ENCODE data around the gene AACS.

DNA sequence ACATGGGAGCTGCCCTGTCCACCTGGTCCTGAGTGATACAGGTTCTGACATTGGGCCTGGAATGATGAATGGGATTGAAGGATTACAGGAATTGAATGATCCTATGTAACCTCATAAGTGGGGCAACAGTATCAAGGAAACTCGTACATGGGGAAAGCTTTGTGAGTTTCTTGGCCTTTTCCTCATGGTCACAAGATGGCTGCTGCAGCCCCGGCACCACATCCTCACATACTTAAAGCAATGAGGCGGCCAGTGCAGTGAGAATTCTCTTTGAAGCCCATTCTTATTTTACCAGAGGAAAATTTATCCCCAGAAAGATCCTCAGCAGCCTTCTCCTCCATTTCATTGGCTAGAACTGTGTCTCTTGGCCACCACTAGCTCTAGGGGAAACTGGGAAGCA is 91.9 kb downstream of the AACS start:
- TF ChIP-seq, protein P1, sequence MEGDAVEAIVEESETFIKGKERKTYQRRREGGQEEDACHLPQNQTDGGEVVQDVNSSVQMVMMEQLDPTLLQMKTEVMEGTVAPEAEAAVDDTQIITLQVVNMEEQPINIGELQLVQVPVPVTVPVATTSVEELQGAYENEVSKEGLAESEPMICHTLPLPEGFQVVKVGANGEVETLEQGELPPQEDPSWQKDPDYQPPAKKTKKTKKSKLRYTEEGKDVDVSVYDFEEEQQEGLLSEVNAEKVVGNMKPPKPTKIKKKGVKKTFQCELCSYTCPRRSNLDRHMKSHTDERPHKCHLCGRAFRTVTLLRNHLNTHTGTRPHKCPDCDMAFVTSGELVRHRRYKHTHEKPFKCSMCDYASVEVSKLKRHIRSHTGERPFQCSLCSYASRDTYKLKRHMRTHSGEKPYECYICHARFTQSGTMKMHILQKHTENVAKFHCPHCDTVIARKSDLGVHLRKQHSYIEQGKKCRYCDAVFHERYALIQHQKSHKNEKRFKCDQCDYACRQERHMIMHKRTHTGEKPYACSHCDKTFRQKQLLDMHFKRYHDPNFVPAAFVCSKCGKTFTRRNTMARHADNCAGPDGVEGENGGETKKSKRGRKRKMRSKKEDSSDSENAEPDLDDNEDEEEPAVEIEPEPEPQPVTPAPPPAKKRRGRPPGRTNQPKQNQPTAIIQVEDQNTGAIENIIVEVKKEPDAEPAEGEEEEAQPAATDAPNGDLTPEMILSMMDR (IDR thresholded peaks at IDR 0.05): no peak
- TF ChIP-seq EZH2 (IDR thresholded peaks at IDR 0.05; ENCODE audit: borderline replicate concordance, insufficient read depth, low read depth, low read length, poor library complexity, severe bottlenecking): no peak
